D721Med (cell line): ENCODE results near the gene GATAD2B.
A peak's percentile ranks its signal among the peaks of the same experiment; 100 is the strongest.
"Not testable (repeated sequence)": the region's sequence is repeated elsewhere in the genome, so short reads cannot be mapped to it uniquely, and the experiment has no call there.

Experiments
- DNase-seq: peaks from one replicate; pipeline ENCODE4 v3.0.0; 2011; ENCODE audit warnings: low spot score; ENCODE audit not compliant: insufficient read length
- FAIRE-seq: peaks from 2 replicates; lab custom pipeline; 2011; peaks lifted over from hg19 to GRCh38; lab: Jason Lieb, UNC
- CTCF ChIP-seq: IDR thresholded peaks from 2 replicates; pipeline ENCODE4 v1.5.1; 2012; ENCODE audit warnings: mild to moderate bottlenecking, control low read depth; ENCODE audit not compliant: insufficient read depth; ENCODE audit errors: missing control alignments

Gene GATAD2B

GRCh38 chr1:153907134-153907533, 15.6 kb downstream of the GATAD2B start:
- no peak for TF ChIP-seq CTCF
- DNase-seq (no peak), FAIRE-seq (no peak)

DNA sequence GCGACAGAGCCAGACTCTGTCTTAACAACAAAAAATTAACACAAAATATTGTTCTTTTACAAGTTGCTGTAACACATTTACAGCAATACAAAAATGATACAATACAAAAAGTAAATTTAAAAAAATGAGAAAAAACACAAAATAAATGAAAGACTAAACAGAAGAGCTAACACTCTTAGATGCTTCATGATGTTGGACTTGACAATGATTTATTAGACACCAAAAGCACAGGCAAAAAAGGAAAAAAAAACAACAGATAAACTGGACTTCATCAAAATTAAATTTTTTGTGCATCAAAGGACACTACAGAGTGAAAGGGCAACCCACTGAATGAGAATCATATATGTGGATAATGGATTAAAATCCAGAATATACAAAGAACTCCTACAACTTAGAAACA, 16.4 kb downstream of the GATAD2B start:
- no peak for TF ChIP-seq CTCF
- FAIRE-seq (no peak), DNase-seq (no peak)

- DNase-seq, FAIRE-seq: not testable (repeated sequence)
Measured at GRCh38 chr1:153905908-153906307, 16.9 kb downstream of the GATAD2B start.

GRCh38 chr1:153903841-153904455, 18.8 kb downstream of the GATAD2B start:
- DNase-seq (no peak), FAIRE-seq (no peak)
- TF ChIP-seq CTCF, result no peak

DNA sequence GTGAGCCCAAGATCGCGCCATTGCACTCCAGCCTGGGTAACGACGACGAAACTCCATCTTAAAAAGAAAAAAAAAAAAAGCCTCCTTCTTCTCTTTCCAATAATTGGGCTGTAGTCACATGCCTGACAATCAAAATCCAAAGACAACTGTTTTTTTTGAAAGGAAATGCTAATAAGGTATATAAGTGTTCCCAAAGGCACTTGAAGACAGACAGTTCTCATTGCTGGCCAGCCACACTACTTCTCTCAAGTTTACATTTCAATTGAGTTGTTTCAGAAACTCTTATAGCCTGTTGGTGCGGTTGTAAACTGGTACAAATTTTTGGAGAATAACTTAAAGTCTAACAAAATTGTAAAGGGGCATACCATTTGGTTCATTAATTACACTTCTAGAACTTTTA, 23.3 kb downstream of the GATAD2B start:
- FAIRE-seq, result no peak
- TF ChIP-seq CTCF, result no peak

GRCh38 chr1:153895866-153896265, 26.9 kb downstream of the GATAD2B start:
- not testable (repeated sequence) for DNase-seq, FAIRE-seq

More for the DNA sequence above, 23.3 kb downstream of the GATAD2B start:
- DNase-seq, result no peak

GRCh38 chr1:153891042-153891441, 31.7 kb downstream of the GATAD2B start:
- not testable (repeated sequence) for FAIRE-seq, DNase-seq

GRCh38 chr1:153888533-153888932, 34.2 kb downstream of the GATAD2B start:
- no peak for TF ChIP-seq CTCF
- FAIRE-seq (peak; percentile 75), DNase-seq (no peak)

GRCh38 chr1:153886127-153886526, 36.6 kb downstream of the GATAD2B start:
- TF ChIP-seq CTCF, result no peak
- peak; percentile 89 for FAIRE-seq
- no peak for DNase-seq
